OCI-LY3 (cell line): Measurements from ENCODE around the gene MED13L.

Experiments used
- CTCF ChIP-seq: fragments of 200-600, 300-600 bp; sonication (generic); IDR thresholded peaks from 2 replicates; pipeline ENCODE4 v1.5.1; 2014; ENCODE audit warnings: antibody characterized with exemption, low read length, low read depth
- EZH2phosphoT487 ChIP-seq: fragments of 200-600 bp; shearing (Covaris generic); IDR thresholded peaks from 2 replicates; pipeline ENCODE4 v1.6.1; 2018; ENCODE audit warnings: antibody characterized with exemption, mixed run types, low read depth

DNA sequence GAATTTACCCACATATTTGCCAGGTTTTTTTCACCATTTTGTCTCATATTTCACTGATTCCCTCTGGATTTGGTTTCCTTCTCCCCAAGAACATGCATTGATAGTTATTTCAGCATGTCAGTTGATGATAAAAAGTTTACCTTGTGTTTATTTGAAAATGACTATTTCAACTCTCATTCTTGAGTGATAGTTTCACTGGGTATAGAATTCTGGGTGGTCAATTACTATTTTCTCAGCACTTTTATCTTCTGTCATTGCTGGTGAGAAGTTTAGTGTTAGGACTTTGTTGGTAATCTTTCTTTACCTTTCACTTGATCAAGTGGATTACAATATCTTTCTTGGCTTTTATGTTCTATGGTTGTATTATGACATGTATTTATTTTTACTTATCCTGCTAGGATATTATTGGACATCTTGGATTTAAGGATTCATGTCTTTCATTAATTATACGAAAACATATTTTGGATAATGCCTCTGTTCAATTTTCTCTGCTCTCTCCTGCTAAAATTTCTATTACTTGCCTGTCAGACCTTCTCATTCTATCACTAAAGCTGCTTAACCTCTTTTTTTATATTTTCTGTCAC is 338.6 kb downstream of the MED13L start:
- TF ChIP-seq CTCF: no peak
- TF ChIP-seq EZH2phosphoT487: no peak
